DMS53 treated with DMSO at 0.1 percent for 48 hours (cell line): ENCODE data around the gene CNTNAP1.

Experiments used
- DNase-seq: peaks from one replicate; lab custom pipeline; 2025; ENCODE audit not compliant: unreplicated experiment; lab: John Stamatoyannopoulos, UW

The CNTNAP1 gene

GRCh38 chr17:42670789-42671657 is 11.3 kb upstream of the CNTNAP1 start:
- DNase-seq, result no peak

- no peak for DNase-seq
Observed at GRCh38 chr17:42672038-42672437, 10.3 kb upstream of the CNTNAP1 start.

GRCh38 chr17:42673266-42673884 is 9.0 kb upstream of the CNTNAP1 start:
- DNase-seq, result no peak

GRCh38 chr17:42673885-42674754 is 8.2 kb upstream of the CNTNAP1 start:
- DNase-seq, result no peak

- no peak for DNase-seq
Observed at GRCh38 chr17:42674755-42675347, 7.5 kb upstream of the CNTNAP1 start.

GRCh38 chr17:42675348-42675964 is 6.9 kb upstream of the CNTNAP1 start:
- DNase-seq, result peak; percentile 10

GRCh38 chr17:42675965-42676423 is 6.3 kb upstream of the CNTNAP1 start:
- DNase-seq, result no peak

- no peak for DNase-seq
Observed at GRCh38 chr17:42676424-42677011, 5.8 kb upstream of the CNTNAP1 start, which contains the start of gene PLEKHH3. TSS of gene PLEKHH3 (minus strand) at chr17:42676994. CDS start at chr17:42676563, 431 bp downstream.

- peak; percentile 99 for DNase-seq
Observed at GRCh38 chr17:42677012-42677857, 5.1 kb upstream of the CNTNAP1 start.

- peak; percentile 90 for DNase-seq
Observed at GRCh38 chr17:42677921-42678781, 4.2 kb upstream of the CNTNAP1 start.

- DNase-seq, result peak; percentile 62
Observed at GRCh38 chr17:42678951-42679491, 3.3 kb upstream of the CNTNAP1 start.

- DNase-seq, result peak; percentile 89
Observed at GRCh38 chr17:42679492-42680330, 2.6 kb upstream of the CNTNAP1 start.

- peak; percentile 20 for DNase-seq
Observed at GRCh38 chr17:42680331-42680808, 2.0 kb upstream of the CNTNAP1 start.

- DNase-seq, result peak; percentile 79
Observed at GRCh38 chr17:42682722-42683403, 532 bp downstream of the CNTNAP1 start.

- DNase-seq, result no peak
Observed at GRCh38 chr17:42683407-42684034, 1.2 kb downstream of the CNTNAP1 start.
